SK-N-MC (cell line): ENCODE measurements around the gene NEB.

Experiments used
- EZH2 ChIP-seq: fragments of 200-600 bp; sonication (generic); IDR thresholded peaks from one replicate; pipeline ENCODE4 v1.6.1; 2017; ENCODE audit warnings: antibody characterized with exemption
- FOXP2 ChIP-seq: optimal IDR thresholded peaks from 2 replicates; pipeline ENCODE3; 2011; ENCODE audit warnings: mild to moderate bottlenecking, moderate library complexity; ENCODE audit not compliant: insufficient read depth; ENCODE audit errors: extremely low read length, control extremely low read depth
- POLR2AphosphoS5 ChIP-seq: IDR thresholded peaks from 2 replicates; pipeline ENCODE4 v1.6.1; 2012; ENCODE audit warnings: mild to moderate bottlenecking, low read depth, low read length, borderline replicate concordance

GRCh38 chr2:151766437-151767153 is 32.3 kb upstream of the NEB start:
- TF ChIP-seq POLR2AphosphoS5, result no peak
- no peak for TF ChIP-seq EZH2
- no peak for TF ChIP-seq FOXP2
